Hematopoietic multipotent progenitor cell (in vitro differentiated cells): ENCODE results near the gene DUSP23. TPM values are rescaled to one million over a fixed set of nuclear protein-coding genes. Genes with fewer than 3 reads are reported as not detected.

Experiments
- DNase-seq, 3 donors: peaks; one replicate each; pipeline ENCODE4 v3.0.0-alpha.2; 2011 to 2015; ENCODE audit warnings: low read depth in 2 of 3, low spot score in 2 of 3
- total RNA-seq: library from RNA; depleted of rRNA; stranded (reverse); fragments of >200 nt; gene quantifications from one replicate; pipeline ENCODE4 v1.2.3, GENCODE V29; 2012

The DUSP23 gene
- total RNA-seq, 1 donor, result 54.1 TPM

GRCh38 chr1:159783724-159784123 is 3.0 kb downstream of the DUSP23 start:
- DNase-seq, result no peak

GRCh38 chr1:159786465-159786864 is 5.7 kb downstream of the DUSP23 start:
- DNase-seq, result no peak

- no peak for DNase-seq
These were observed 6.2 kb downstream of the DUSP23 start for GRCh38 chr1:159786966-159787365.

GRCh38 chr1:159790237-159790917 is 9.6 kb downstream of the DUSP23 start:
- peak in 2 of 3 donors; percentile 21 to 23 for DNase-seq

- peak in 1 of 3 donors; percentile 38 for DNase-seq
These were observed 10.3 kb downstream of the DUSP23 start for GRCh38 chr1:159791031-159791430.

- no peak for DNase-seq
These were observed 10.7 kb downstream of the DUSP23 start for GRCh38 chr1:159791461-159791860.

GRCh38 chr1:159795534-159795933 is 14.8 kb downstream of the DUSP23 start:
- DNase-seq, result no peak

- peak in 2 of 3 donors; percentile 62 to 77 for DNase-seq
These were observed 18.1 kb downstream of the DUSP23 start for GRCh38 chr1:159798893-159799292.

GRCh38 chr1:159799446-159799985 is 18.8 kb downstream of the DUSP23 start:
- DNase-seq, result no peak

- DNase-seq, result peak in 1 of 3 donors; percentile 66
These were observed 19.6 kb downstream of the DUSP23 start for GRCh38 chr1:159800177-159800930.

GRCh38 chr1:159802111-159802510 is 21.3 kb downstream of the DUSP23 start, which contains the start of gene FCRL6:
Gene FCRL6 (plus strand): TSS chr1:159802360. CDS start chr1:159802425, 65 bp downstream.
- no peak for DNase-seq

GRCh38 chr1:159803956-159804689 is 23.4 kb downstream of the DUSP23 start:
- DNase-seq, result peak in 1 of 3 donors; percentile 60

GRCh38 chr1:159804924-159805323 is 24.2 kb downstream of the DUSP23 start:
- no peak for DNase-seq

GRCh38 chr1:159815926-159816325 is 35.2 kb downstream of the DUSP23 start:
- no peak for DNase-seq

- no peak for DNase-seq
These were observed 36.7 kb downstream of the DUSP23 start for GRCh38 chr1:159817276-159818041.

GRCh38 chr1:159821171-159821867 is 40.6 kb downstream of the DUSP23 start:
- no peak for DNase-seq

- no peak for DNase-seq
These were observed 42.6 kb downstream of the DUSP23 start for GRCh38 chr1:159823406-159823805.

- DNase-seq, result no peak
These were observed 44.8 kb downstream of the DUSP23 start for GRCh38 chr1:159825564-159825963.

GRCh38 chr1:159826441-159827101 is 45.8 kb downstream of the DUSP23 start, which contains the start of gene SLAMF8:
Gene SLAMF8 (plus strand): TSS chr1:159826873. CDS start chr1:159826899, 26 bp downstream.
- peak in 2 of 3 donors; percentile 15 to 52 for DNase-seq
